MCF 10A (cell line): ENCODE data around the gene TMEM184B. TPM values are rescaled to one million over a fixed set of nuclear protein-coding genes. Genes with fewer than 3 reads are reported as not detected.

Experiments used
- BruUV-seq: library from RNA; stranded (reverse); fragments of 400-500 nt; replicated peaks from 2 replicates; lab custom pipeline; 2021; lab: Mats Ljungman, UMichigan
- CTCF ChIA-PET: fragments of 300-600 bp; sonication (Branson Sonifier 250); formaldehyde crosslinking; extraction: SDS; loops from one replicate; lab custom pipeline; 2021; ENCODE audit warnings: antibody characterized with exemption, inconsistent platforms; lab: Yijun Ruan, JAX
- POLR2A ChIA-PET: fragments of 300-600, 350-650 bp; sonication (Branson Sonifier 250); formaldehyde crosslinking; extraction: SDS; loops from one replicate; lab custom pipeline; 2020; ENCODE audit warnings: antibody characterized with exemption, inconsistent platforms; lab: Yijun Ruan, JAX
- DNase-seq: peaks from one replicate; pipeline ENCODE4 v3.0.0-alpha.2; 2018; ENCODE audit not compliant: unreplicated experiment
- H3K27ac Mint-ChIP-seq: one replicate; pipeline ENCODE4 v1.8.0; 2022; ENCODE audit warnings: mild to moderate bottlenecking, low read depth, mixed read lengths; ENCODE audit not compliant: unreplicated experiment
- H3K27me3 Mint-ChIP-seq: one replicate; pipeline ENCODE4 v1.8.0; 2022; ENCODE audit warnings: mixed read lengths; ENCODE audit not compliant: insufficient read depth, unreplicated experiment
- H3K36me3 Mint-ChIP-seq: one replicate; pipeline ENCODE4 v1.8.0; 2022; ENCODE audit warnings: mild to moderate bottlenecking, moderate library complexity, mixed read lengths; ENCODE audit not compliant: insufficient read depth, unreplicated experiment
- H3K4me1 Mint-ChIP-seq: one replicate; pipeline ENCODE4 v1.8.0; 2022; ENCODE audit warnings: mixed read lengths; ENCODE audit not compliant: insufficient read depth, unreplicated experiment
- H3K4me3 Mint-ChIP-seq: one replicate; pipeline ENCODE4 v1.8.0; 2022; ENCODE audit warnings: mild to moderate bottlenecking, moderate library complexity, mixed read lengths; ENCODE audit not compliant: unreplicated experiment
- H3K9me3 Mint-ChIP-seq: one replicate; pipeline ENCODE4 v1.8.0; 2022; ENCODE audit warnings: mixed read lengths; ENCODE audit not compliant: unreplicated experiment
- CTCF ChIP-seq: fragments of 200-600 bp; IDR thresholded peaks from one replicate; pipeline ENCODE4 v1.8.0; 2022; ENCODE audit warnings: antibody characterized with exemption, mild to moderate bottlenecking; ENCODE audit not compliant: unreplicated experiment
- intact Hi-C: fragments of 100-400 bp; cut with micrococcal nuclease; formaldehyde crosslinking; loops from 2 replicates; pipeline ENCODE4 v1.14.1; 2022
- total RNA-seq: library from RNA; stranded (reverse); gene quantifications from 2 replicates; pipeline ENCODE4 v1.2.3, GENCODE V29; 2022

Gene TMEM184B
- total RNA-seq, 1 experiment from 2014 or later: 58.7 TPM

GRCh38 chr22:38218661-38219622, 53.9 kb downstream of the TMEM184B start:
- no peak for TF ChIP-seq CTCF
- H3K9me3 Mint-ChIP-seq: no peaks in the 10 kb centered on the region
- ChIA-PET CTCF (interaction anchor here (0.5 to 1.3 kb wide), 6 partner anchors 21 to 1842 kb away, joined by 3 to 4 read pairs (median 4); no protein-coding TSS in a partner anchor), POLR2A (interaction anchor here (0.6 to 4.8 kb wide), 24 partner anchors 9 to 481 kb away, joined by 3 to 64 read pairs (median 3); partner anchors contain the start of genes MAFF, PICK1 and PLA2G6)
- H3K36me3 Mint-ChIP-seq: peaks cover 64% of the 10 kb centered on the region
- TSS peak; percentile 9 for BruUV-seq
- no peaks in the 10 kb centered on the region for H3K27me3 Mint-ChIP-seq
- H3K4me1 Mint-ChIP-seq: peaks cover 48% of the 10 kb centered on the region
- H3K27ac Mint-ChIP-seq: peak overlapping the region; percentile 97
- peak; percentile 93 for DNase-seq
- intact Hi-C loops: no loop called here
- peak overlapping the region; percentile 26 for H3K4me3 Mint-ChIP-seq

GRCh38 chr22:38215156-38216038, 57.4 kb downstream of the TMEM184B start:
- DNase-seq: no peak
- ChIA-PET CTCF (interaction anchor here (0.7 kb wide), 1 partner anchor 8 kb away, joined by 3 read pairs; no protein-coding TSS in a partner anchor), POLR2A (interaction anchor here (0.9 kb wide), 1 partner anchor 10 kb away, joined by 4 read pairs; no protein-coding TSS in a partner anchor)
- no TSS peak for BruUV-seq
- H3K9me3 Mint-ChIP-seq: no peaks in the 10 kb centered on the region
- no peak for TF ChIP-seq CTCF
- peak overlapping the region; percentile 85 for H3K27ac Mint-ChIP-seq
- H3K27me3 Mint-ChIP-seq: no peaks in the 10 kb centered on the region
- peaks cover 39% of the 10 kb centered on the region for H3K4me1 Mint-ChIP-seq
- intact Hi-C loops: no loop called here
- H3K36me3 Mint-ChIP-seq: peaks cover 70% of the 10 kb centered on the region
- H3K4me3 Mint-ChIP-seq: no peak overlapping the region

GRCh38 chr22:38214302-38215056, 58.3 kb downstream of the TMEM184B start:
- no peaks in the 10 kb centered on the region for H3K27me3 Mint-ChIP-seq
- no TSS peak for BruUV-seq
- peak overlapping the region; percentile 85 for H3K27ac Mint-ChIP-seq
- intact Hi-C loops: no loop called here
- POLR2A ChIA-PET: no interaction called here
- H3K4me1 Mint-ChIP-seq: peaks cover 36% of the 10 kb centered on the region
- CTCF ChIA-PET: interaction anchor here (0.6 kb wide), 1 partner anchor 10 kb away, joined by 3 read pairs; no protein-coding TSS in a partner anchor
- no peak for DNase-seq
- TF ChIP-seq CTCF: no peak
- no peak overlapping the region for H3K4me3 Mint-ChIP-seq
- no peaks in the 10 kb centered on the region for H3K9me3 Mint-ChIP-seq
- peaks cover 75% of the 10 kb centered on the region for H3K36me3 Mint-ChIP-seq
